ENCODE measurements around the gene TEX30. TPM values are rescaled to one million over a fixed set of nuclear protein-coding genes. Genes with fewer than 3 reads are reported as not detected.
A peak's percentile ranks its signal among the peaks of the same experiment; 100 is the strongest.

The TEX30 gene
- polyA plus RNA-seq (2011; rRNA removed) (15.2 and 21.3 TPM in 2 replicates), polyA plus RNA-seq (2017; fragmentation: RNase III; extraction: RNeasy Plus Mini Kit Qiagen cat#74134 plus additional on column Dnase treatment) (12.1 to 13.6 TPM (median 12.9 TPM) in 3 replicates), polyA minus RNA-seq (2011; rRNA and poly(A)+ RNA removed) (1.3 and 1.5 TPM in 2 replicates)
- polyA plus RNA-seq (2012; cell fraction: cytosol; rRNA removed), result 6.8 and 7.6 TPM in 2 replicates
- polyA plus RNA-seq (2012; cell fraction: nucleus; rRNA removed), result 1.7 and 3.0 TPM in 2 replicates

GRCh38 chr13:102773441-102774213 lies at the start of gene TEX30:
TSS of gene TEX30 (minus strand) at chr13:102773786. CDS start at chr13:102770026, 3,760 bp downstream.
- H3K27ac ChIP-seq, result peak within 1 kb of the TSS; percentile 81 to 89
- H3K4me3 ChIP-seq, result peak within 1 kb of the TSS; percentile 57
- FAIRE-seq (no peak), DNase-seq (ENCODE audit: low read depth in 1 of 2, low spot score in 1 of 2) (peak; percentile 51 to 80), ATAC-seq (peak; percentile 97 to 98)
- WGBS (ENCODE audit: missing lambda C conversion rate), result 17% methylated on average over 16 of the region's 85 CpGs
- no peaks in the 10 kb centered on the region for H3K9me3 ChIP-seq
- 0 out of 3 replicates have a peak, but pooled peaks cover 4% of the 10 kb centered on the region for H3K4me1 ChIP-seq
- POLR2A ChIA-PET, result interaction anchor here (1.3 to 2.1 kb wide), 5 partner anchors 24 to 177 kb away, joined by 5 to 12 read pairs (median 7); partner anchors contain the start of genes ERCC5 and TPP2
- H3K4me2 ChIP-seq, result peak within 1 kb of the TSS; percentile 92
- CTCF ChIA-PET, result interaction anchor here (1.4 kb wide), 2 partner anchors 49 to 72 kb away, joined by 4 read pairs; partner anchors contain the start of gene ERCC5
- TF ChIP-seq ATOH8 (CRISPR knock-in tag; IDR thresholded peaks at IDR 0.05; ENCODE audit: low read depth) (peak; percentile 24; the same call in 1 of the 2 replicates), POLR2A (IDR thresholded peaks at IDR 0.05; ENCODE audit: low read length) (0 out of 2 replicates have a peak, but pooled peaks have one; percentile 91), CBX2 (IDR thresholded peaks at IDR 0.05; ENCODE audit: borderline replicate concordance, low read depth) (no peak), CHD2 (IDR thresholded peaks at IDR 0.05; ENCODE audit: low read length, partially characterized antibody) (no peak), FOSB (CRISPR knock-in tag; IDR thresholded peaks at IDR 0.05) (no peak), KDM1A (IDR thresholded peaks at IDR 0.05; ENCODE audit: low read depth) (no peak), RCOR1 (IDR thresholded peaks at IDR 0.05; ENCODE audit: low read depth, low read length) (no peak), TFCP2L1 (CRISPR knock-in tag; IDR thresholded peaks at IDR 0.05) (no peak), KDM5A (IDR thresholded peaks at IDR 0.05) (no peak), MAZ (IDR thresholded peaks at IDR 0.05; ENCODE audit: borderline replicate concordance, low read depth, low read length) (no peak), TP53 (CRISPR knock-in tag; IDR thresholded peaks at IDR 0.05) (no peak), ZFP36 (IDR thresholded peaks at IDR 0.05; ENCODE audit: borderline replicate concordance, partially characterized antibody) (no peak), HDAC2 (IDR thresholded peaks at IDR 0.05) (no peak), BHLHE40 (IDR thresholded peaks at IDR 0.05; ENCODE audit: low read depth, low read length) (no peak), HMGXB4 (CRISPR knock-in tag; IDR thresholded peaks at IDR 0.05; ENCODE audit: borderline replicate concordance) (no peak), BCL3 (IDR thresholded peaks at IDR 0.05) (peak; percentile 74; the same call in 2 of the 3 replicates), ZC3H11A (IDR thresholded peaks at IDR 0.05) (no peak), JUNB (IDR thresholded peaks at IDR 0.05) (no peak), CTCF (IDR thresholded peaks at IDR 0.05) (no peak), NFE2L2 (conservative IDR thresholded peaks at IDR 0.05; ENCODE audit: low read length) (no peak), HOXB5 (CRISPR knock-in tag; IDR thresholded peaks at IDR 0.05) (peak; percentile 56; the same call in 1 of the 2 replicates), MAFK (IDR thresholded peaks at IDR 0.05; ENCODE audit: partially characterized antibody) (no peak), RARB (CRISPR knock-in tag; IDR thresholded peaks at IDR 0.05) (no peak), CEBPB (IDR thresholded peaks at IDR 0.05) (no peak), CHD4 (IDR thresholded peaks at IDR 0.05; ENCODE audit: borderline replicate concordance) (no peak), ZNF302 (CRISPR knock-in tag; IDR thresholded peaks at IDR 0.05) (no peak), JUN (IDR thresholded peaks at IDR 0.05) (peak; percentile 14 to 78; a peak in 4 of 5 replicates), RNF2 (IDR thresholded peaks at IDR 0.05; ENCODE audit: borderline replicate concordance, low read depth) (0 out of 2 replicates have a peak, but pooled peaks have one; percentile 14)
- TF ChIP-seq, protein P1, sequence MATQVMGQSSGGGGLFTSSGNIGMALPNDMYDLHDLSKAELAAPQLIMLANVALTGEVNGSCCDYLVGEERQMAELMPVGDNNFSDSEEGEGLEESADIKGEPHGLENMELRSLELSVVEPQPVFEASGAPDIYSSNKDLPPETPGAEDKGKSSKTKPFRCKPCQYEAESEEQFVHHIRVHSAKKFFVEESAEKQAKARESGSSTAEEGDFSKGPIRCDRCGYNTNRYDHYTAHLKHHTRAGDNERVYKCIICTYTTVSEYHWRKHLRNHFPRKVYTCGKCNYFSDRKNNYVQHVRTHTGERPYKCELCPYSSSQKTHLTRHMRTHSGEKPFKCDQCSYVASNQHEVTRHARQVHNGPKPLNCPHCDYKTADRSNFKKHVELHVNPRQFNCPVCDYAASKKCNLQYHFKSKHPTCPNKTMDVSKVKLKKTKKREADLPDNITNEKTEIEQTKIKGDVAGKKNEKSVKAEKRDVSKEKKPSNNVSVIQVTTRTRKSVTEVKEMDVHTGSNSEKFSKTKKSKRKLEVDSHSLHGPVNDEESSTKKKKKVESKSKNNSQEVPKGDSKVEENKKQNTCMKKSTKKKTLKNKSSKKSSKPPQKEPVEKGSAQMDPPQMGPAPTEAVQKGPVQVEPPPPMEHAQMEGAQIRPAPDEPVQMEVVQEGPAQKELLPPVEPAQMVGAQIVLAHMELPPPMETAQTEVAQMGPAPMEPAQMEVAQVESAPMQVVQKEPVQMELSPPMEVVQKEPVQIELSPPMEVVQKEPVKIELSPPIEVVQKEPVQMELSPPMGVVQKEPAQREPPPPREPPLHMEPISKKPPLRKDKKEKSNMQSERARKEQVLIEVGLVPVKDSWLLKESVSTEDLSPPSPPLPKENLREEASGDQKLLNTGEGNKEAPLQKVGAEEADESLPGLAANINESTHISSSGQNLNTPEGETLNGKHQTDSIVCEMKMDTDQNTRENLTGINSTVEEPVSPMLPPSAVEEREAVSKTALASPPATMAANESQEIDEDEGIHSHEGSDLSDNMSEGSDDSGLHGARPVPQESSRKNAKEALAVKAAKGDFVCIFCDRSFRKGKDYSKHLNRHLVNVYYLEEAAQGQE (IDR thresholded peaks at IDR 0.05), result no peak
- TF ChIP-seq, protein P2, sequence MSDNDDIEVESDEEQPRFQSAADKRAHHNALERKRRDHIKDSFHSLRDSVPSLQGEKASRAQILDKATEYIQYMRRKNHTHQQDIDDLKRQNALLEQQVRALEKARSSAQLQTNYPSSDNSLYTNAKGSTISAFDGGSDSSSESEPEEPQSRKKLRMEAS (IDR thresholded peaks at IDR 0.05), result peak; percentile 91

Data from A549 (cell line).